Measurements from ENCODE around the gene IRF2BP1. TPM values are rescaled to one million over a fixed set of nuclear protein-coding genes. Genes with fewer than 3 reads are reported as not detected.

IRF2BP1 gene
- polyA plus RNA-seq, 3 donors = 2.0 to 3.9 (median 2.1) TPM

- Mint-ChIP-seq H3K27ac (no peak overlapping the region), H3K36me3 (peaks cover 76 to 91% of the 10 kb centered on the region in 2 donors), H3K4me3 (no peak overlapping the region), H3K9me3 (no peaks in the 10 kb centered on the region), H3K4me1 (no peaks in the 10 kb centered on the region), H3K27me3 (ENCODE audit: low read depth in 3 of 3) (peaks cover 0 to 2% (median 0%) of the 10 kb centered on the region in 3 donors)
- no peaks in the 10 kb centered on the region for H3K79me2 ChIP-seq (ENCODE audit: insufficient read depth, low read length)
- H3K9ac ChIP-seq (ENCODE audit: insufficient read depth, low read length, poor library complexity, severe bottlenecking) = no peak overlapping the region
- peaks cover 58% of the 10 kb centered on the region for H4K20me1 ChIP-seq (ENCODE audit: insufficient read depth, low read length)
- H3K36me3 ChIP-seq (replicated peaks in 1 of 2; ENCODE audit: control insufficient read depth in 1 of 2, insufficient read depth in 2 of 2, low read length in 2 of 2) = peaks cover 90 to 100% of the 10 kb centered on the region in 2 donors
- H3K4me2 ChIP-seq (replicated peaks; ENCODE audit: extremely low read depth, low read length, poor library complexity, severe bottlenecking) = no peak overlapping the region
- H3K9me3 ChIP-seq (replicated peaks in 1 of 2; ENCODE audit: control insufficient read depth in 1 of 2, insufficient read depth in 1 of 2, low read length in 2 of 2) = no peaks in the 10 kb centered on the region
- no peaks in the 10 kb centered on the region for H3K27me3 ChIP-seq (ENCODE audit: control insufficient read depth in 2 of 2, insufficient read depth in 2 of 2, low read length in 2 of 2)
- H2AFZ ChIP-seq (ENCODE audit: insufficient read depth, low read depth, low read length, poor library complexity, severe bottlenecking) = no peak overlapping the region
- WGBS (ENCODE audit: insufficient coverage) = 93% methylated on average over 10 of the region's 13 CpGs
- no peak overlapping the region for H3K4me3 ChIP-seq (replicated peaks in 1 of 3; ENCODE audit: low read depth in 2 of 3, low read length in 3 of 3)
- intact Hi-C loops (cut with micrococcal nuclease) = no loop called here
- H3K27ac ChIP-seq (ENCODE audit: low read depth in 1 of 2, low read length in 2 of 2) = no peak overlapping the region
- TF ChIP-seq CTCF (IDR thresholded peaks at IDR 0.05) = no peak
- H3K4me1 ChIP-seq (ENCODE audit: control insufficient read depth in 1 of 2, insufficient read depth in 2 of 2, low read length in 2 of 2) = no peaks in the 10 kb centered on the region
- DNase-seq = no peak
Observed at GRCh38 chr19:45847663-45848062, 38.3 kb downstream of the IRF2BP1 start.

GRCh38 chr19:45842198-45842597, 43.7 kb downstream of the IRF2BP1 start:
- H3K27me3 ChIP-seq (ENCODE audit: control insufficient read depth in 2 of 2, insufficient read depth in 2 of 2, low read length in 2 of 2) = no peaks in the 10 kb centered on the region
- no peak overlapping the region for H2AFZ ChIP-seq (ENCODE audit: insufficient read depth, low read depth, low read length, poor library complexity, severe bottlenecking)
- intact Hi-C loops (cut with micrococcal nuclease) = no loop called here
- no peak overlapping the region for H3K27ac Mint-ChIP-seq
- H3K4me3 Mint-ChIP-seq = no peak overlapping the region
- no peak overlapping the region for H3K4me2 ChIP-seq (replicated peaks; ENCODE audit: extremely low read depth, low read length, poor library complexity, severe bottlenecking)
- peaks cover 0 to 2% (median 0%) of the 10 kb centered on the region in 3 donors for H3K27me3 Mint-ChIP-seq (ENCODE audit: low read depth in 3 of 3)
- H3K27ac ChIP-seq (ENCODE audit: low read depth in 1 of 2, low read length in 2 of 2) = no peak overlapping the region
- H3K9me3 ChIP-seq (replicated peaks in 1 of 2; ENCODE audit: control insufficient read depth in 1 of 2, insufficient read depth in 1 of 2, low read length in 2 of 2) = no peaks in the 10 kb centered on the region
- H3K36me3 Mint-ChIP-seq = peaks cover 77 to 95% of the 10 kb centered on the region in 2 donors
- H3K79me2 ChIP-seq (ENCODE audit: insufficient read depth, low read length) = no peaks in the 10 kb centered on the region
- H3K9me3 Mint-ChIP-seq = peaks cover 0 to 4% (median 0%) of the 10 kb centered on the region in 7 donors
- no peak for DNase-seq
- WGBS (ENCODE audit: insufficient coverage) = 100% methylated on average over 9 of the region's 14 CpGs
- H3K4me1 ChIP-seq (ENCODE audit: control insufficient read depth in 1 of 2, insufficient read depth in 2 of 2, low read length in 2 of 2) = no peaks in the 10 kb centered on the region
- peaks cover 42% of the 10 kb centered on the region for H4K20me1 ChIP-seq (ENCODE audit: insufficient read depth, low read length)
- H3K4me1 Mint-ChIP-seq = no peaks in the 10 kb centered on the region
- no peak overlapping the region for H3K4me3 ChIP-seq (replicated peaks in 1 of 3; ENCODE audit: low read depth in 2 of 3, low read length in 3 of 3)
- peaks cover 85 to 98% of the 10 kb centered on the region in 2 donors for H3K36me3 ChIP-seq (replicated peaks in 1 of 2; ENCODE audit: control insufficient read depth in 1 of 2, insufficient read depth in 2 of 2, low read length in 2 of 2)
- TF ChIP-seq CTCF (IDR thresholded peaks at IDR 0.05) = no peak
- H3K9ac ChIP-seq (ENCODE audit: insufficient read depth, low read length, poor library complexity, severe bottlenecking) = no peak overlapping the region

Measured in CD14-positive monocyte (primary cell).